Hepatocyte (in vitro differentiated cells): Measurements from ENCODE around the gene VTA1. TPM values are rescaled to one million over a fixed set of nuclear protein-coding genes. Genes with fewer than 3 reads are reported as not detected.

ENCODE experiments used
- DNase-seq: peaks from one replicate; pipeline ENCODE4 v3.0.0-alpha.2; 2016; ENCODE audit warnings: low spot score
- H2AFZ ChIP-seq: fragments of 200-600 bp; sonication (generic); 2 replicates; pipeline ENCODE4 v1.6.0; 2016; ENCODE audit warnings: antibody characterized with exemption, mild to moderate bottlenecking
- H3K27ac ChIP-seq: fragments of 200-600 bp; sonication (generic); 2 replicates; pipeline ENCODE4 v1.5.1; 2016; ENCODE audit warnings: mild to moderate bottlenecking
- H3K27me3 ChIP-seq: fragments of 200-600 bp; sonication (generic); 2 replicates; pipeline ENCODE4 v1.6.1; 2016
- H3K36me3 ChIP-seq: fragments of 200-600 bp; sonication (generic); replicated peaks from 2 replicates; pipeline ENCODE4 v1.5.1; 2016; ENCODE audit warnings: low read depth; ENCODE audit not compliant: insufficient read depth
- H3K4me1 ChIP-seq: fragments of 200-600 bp; sonication (generic); 2 replicates; pipeline ENCODE4 v1.5.1; 2016; ENCODE audit warnings: mild to moderate bottlenecking, moderate library complexity; ENCODE audit not compliant: insufficient read depth
- H3K4me2 ChIP-seq: fragments of 200-600 bp; sonication (generic); 2 replicates; pipeline ENCODE4 v1.6.0; 2016
- H3K4me3 ChIP-seq: fragments of 200-600 bp; sonication (generic); 2 replicates; pipeline ENCODE4 v1.5.1; 2016; ENCODE audit warnings: mild to moderate bottlenecking
- H3K79me2 ChIP-seq: fragments of 200-600 bp; sonication (generic); 2 replicates; pipeline ENCODE4 v1.6.0; 2017; ENCODE audit warnings: mild to moderate bottlenecking
- H3K9me2 ChIP-seq: fragments of 200-600 bp; sonication (generic); replicated peaks from 2 replicates; pipeline ENCODE4 v1.6.0; 2017; ENCODE audit warnings: mild to moderate bottlenecking; ENCODE audit not compliant: insufficient read depth
- H3K9me3 ChIP-seq: fragments of 200-600 bp; sonication (generic); 2 replicates; pipeline ENCODE4 v1.5.1; 2016; ENCODE audit warnings: low read depth, mild to moderate bottlenecking
- H4K20me1 ChIP-seq: fragments of 200-600 bp; sonication (generic); 2 replicates; pipeline ENCODE4 v1.6.0; 2016; ENCODE audit warnings: mild to moderate bottlenecking; ENCODE audit not compliant: insufficient read depth, poor library complexity, severe bottlenecking
- EZH2 ChIP-seq: fragments of 200-600 bp; sonication (generic); IDR thresholded peaks from 2 replicates; pipeline ENCODE4 v1.6.1; 2016; ENCODE audit warnings: antibody characterized with exemption, mild to moderate bottlenecking, borderline replicate concordance
- EZH2phosphoT487 ChIP-seq: fragments of 200-600 bp; sonication (generic); IDR thresholded peaks from one replicate; pipeline ENCODE4 v1.6.1; 2018; ENCODE audit warnings: antibody characterized with exemption, mild to moderate bottlenecking, low read depth, moderate library complexity; ENCODE audit not compliant: unreplicated experiment, severe bottlenecking
- whole genome bisulfite sequencing: methylation state at CpG from one replicate; pipeline ENCODE4 v1.1.6; 2016; ENCODE audit warnings: low lambda C conversion rate; ENCODE audit errors: missing lambda C conversion rate; 5-methylcytosine and 5-hydroxymethylcytosine counted together
- polyA plus RNA-seq: library from polyadenylated mRNA; unstranded; fragments of >200 nt; fragmentation: Nextera tagmentation; extraction: Ambion mirVana; gene quantifications from 2 replicates; pipeline ENCODE4 v1.2.1, GENCODE V29; 2016
- total RNA-seq: library from RNA; depleted of rRNA; stranded (reverse); fragments of >200 nt; gene quantifications from 2 replicates; pipeline ENCODE4 v1.2.3, GENCODE V29; 2014
- TF ChIP-seq, protein P1 (sequence below): fragments of 200-600 bp; sonication (generic); IDR thresholded peaks from 2 replicates; pipeline ENCODE4 v1.5.1; 2016; ENCODE audit warnings: antibody characterized with exemption, mild to moderate bottlenecking; ENCODE audit not compliant: poor library complexity

Gene VTA1
- total and polyA plus RNA-seq, 2 experiments from 2014 or later: 77.6 to 99.2 TPM

DNA sequence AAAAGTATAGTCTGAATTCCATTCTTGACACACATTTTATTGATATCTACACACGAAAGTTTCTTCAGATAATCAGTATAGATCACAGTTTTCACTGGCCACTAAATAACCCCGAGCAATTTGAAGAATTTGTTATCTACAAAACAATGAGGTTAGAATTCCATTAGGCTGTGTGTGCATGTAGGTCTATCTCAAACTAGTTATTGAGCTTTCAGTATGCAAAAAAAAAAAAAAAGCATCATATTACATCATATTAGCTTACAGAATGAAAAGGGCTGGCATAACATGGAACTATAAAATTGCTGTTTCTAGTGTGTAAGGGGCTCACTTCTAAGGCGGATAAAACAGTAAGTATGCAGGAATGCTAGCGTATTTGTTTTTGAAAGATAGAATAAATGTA is 95.2 kb downstream of the VTA1 start:
- Histone ChIP-seq H3K9me2 (no peaks in the 10 kb centered on the region), H3K9me3 (no peaks in the 10 kb centered on the region), H3K4me2 (no peak overlapping the region), H3K79me2 (no peaks in the 10 kb centered on the region), H3K27me3 (no peaks in the 10 kb centered on the region), H3K4me3 (no peak overlapping the region), H2AFZ (no peak overlapping the region), H4K20me1 (no peaks in the 10 kb centered on the region), H3K36me3 (no peaks in the 10 kb centered on the region), H3K4me1 (no peaks in the 10 kb centered on the region), H3K27ac (no peak overlapping the region)
- 52% methylated on average over 4 of the region's 4 CpGs for WGBS
- no peak for DNase-seq
- TF ChIP-seq EZH2phosphoT487 (no peak), EZH2 (no peak)
- TF ChIP-seq, protein P1, sequence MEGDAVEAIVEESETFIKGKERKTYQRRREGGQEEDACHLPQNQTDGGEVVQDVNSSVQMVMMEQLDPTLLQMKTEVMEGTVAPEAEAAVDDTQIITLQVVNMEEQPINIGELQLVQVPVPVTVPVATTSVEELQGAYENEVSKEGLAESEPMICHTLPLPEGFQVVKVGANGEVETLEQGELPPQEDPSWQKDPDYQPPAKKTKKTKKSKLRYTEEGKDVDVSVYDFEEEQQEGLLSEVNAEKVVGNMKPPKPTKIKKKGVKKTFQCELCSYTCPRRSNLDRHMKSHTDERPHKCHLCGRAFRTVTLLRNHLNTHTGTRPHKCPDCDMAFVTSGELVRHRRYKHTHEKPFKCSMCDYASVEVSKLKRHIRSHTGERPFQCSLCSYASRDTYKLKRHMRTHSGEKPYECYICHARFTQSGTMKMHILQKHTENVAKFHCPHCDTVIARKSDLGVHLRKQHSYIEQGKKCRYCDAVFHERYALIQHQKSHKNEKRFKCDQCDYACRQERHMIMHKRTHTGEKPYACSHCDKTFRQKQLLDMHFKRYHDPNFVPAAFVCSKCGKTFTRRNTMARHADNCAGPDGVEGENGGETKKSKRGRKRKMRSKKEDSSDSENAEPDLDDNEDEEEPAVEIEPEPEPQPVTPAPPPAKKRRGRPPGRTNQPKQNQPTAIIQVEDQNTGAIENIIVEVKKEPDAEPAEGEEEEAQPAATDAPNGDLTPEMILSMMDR: no peak

DNA sequence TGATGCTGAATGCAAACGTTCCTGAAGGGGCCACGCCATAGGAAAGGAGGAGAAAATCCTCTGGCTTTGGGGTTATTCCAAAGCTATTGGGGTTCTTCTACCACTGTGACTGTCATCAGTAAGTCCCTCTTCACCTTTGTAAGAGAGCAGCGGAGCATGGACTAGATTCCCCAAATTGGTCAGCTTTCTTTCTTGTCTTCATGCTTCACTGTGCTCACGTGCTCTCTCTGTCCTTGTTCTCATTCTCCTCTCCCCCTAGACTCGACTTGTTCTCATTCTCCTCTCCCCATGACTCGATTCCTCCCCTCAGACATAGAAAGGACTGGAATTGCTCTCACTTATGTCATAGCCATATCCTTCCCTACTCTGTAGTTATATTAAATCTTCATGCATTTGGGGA is 99.9 kb downstream of the VTA1 start:
- Histone ChIP-seq H3K79me2 (no peaks in the 10 kb centered on the region), H3K4me3 (no peak overlapping the region), H3K4me2 (no peak overlapping the region), H4K20me1 (no peaks in the 10 kb centered on the region), H3K4me1 (no peaks in the 10 kb centered on the region), H3K27ac (no peak overlapping the region), H3K36me3 (no peaks in the 10 kb centered on the region), H3K9me3 (no peaks in the 10 kb centered on the region), H2AFZ (no peak overlapping the region), H3K9me2 (no peaks in the 10 kb centered on the region), H3K27me3 (no peaks in the 10 kb centered on the region)
- no peak for DNase-seq
- WGBS: 90% methylated on average over 6 of the region's 6 CpGs
- no peak for TF ChIP-seq EZH2phosphoT487
- TF ChIP-seq EZH2: no peak
- TF ChIP-seq, protein P1: no peak

DNA sequence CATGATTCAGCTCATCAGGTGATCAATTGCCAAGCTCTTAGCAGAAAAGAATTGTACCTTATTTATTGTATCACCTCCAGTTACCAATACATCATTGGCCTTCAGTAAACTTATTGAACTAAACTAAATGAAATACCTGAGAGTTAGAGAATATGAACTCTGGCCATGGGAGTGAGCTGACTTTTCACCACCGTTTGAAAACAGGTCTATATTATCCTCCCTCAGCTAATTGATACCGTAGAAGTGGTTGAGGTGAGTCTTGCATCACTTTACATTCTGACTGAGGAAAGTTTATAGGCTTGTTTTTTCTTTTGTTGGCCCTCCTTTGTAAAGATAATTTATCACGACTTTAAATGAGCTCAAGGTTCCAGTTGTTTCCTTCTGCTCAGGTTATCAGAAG is 102.2 kb downstream of the VTA1 start:
- DNase-seq: no peak
- Histone ChIP-seq H3K79me2 (no peaks in the 10 kb centered on the region), H4K20me1 (no peaks in the 10 kb centered on the region), H3K4me1 (no peaks in the 10 kb centered on the region), H3K4me2 (no peak overlapping the region), H3K27me3 (no peaks in the 10 kb centered on the region), H3K9me3 (no peaks in the 10 kb centered on the region), H3K36me3 (no peaks in the 10 kb centered on the region), H3K27ac (no peak overlapping the region), H3K9me2 (no peaks in the 10 kb centered on the region), H3K4me3 (no peak overlapping the region), H2AFZ (no peak overlapping the region)
- TF ChIP-seq, protein P1: no peak
- TF ChIP-seq EZH2phosphoT487 (no peak), EZH2 (no peak)
- WGBS: 63% methylated on average over 3 of the region's 3 CpGs

DNA sequence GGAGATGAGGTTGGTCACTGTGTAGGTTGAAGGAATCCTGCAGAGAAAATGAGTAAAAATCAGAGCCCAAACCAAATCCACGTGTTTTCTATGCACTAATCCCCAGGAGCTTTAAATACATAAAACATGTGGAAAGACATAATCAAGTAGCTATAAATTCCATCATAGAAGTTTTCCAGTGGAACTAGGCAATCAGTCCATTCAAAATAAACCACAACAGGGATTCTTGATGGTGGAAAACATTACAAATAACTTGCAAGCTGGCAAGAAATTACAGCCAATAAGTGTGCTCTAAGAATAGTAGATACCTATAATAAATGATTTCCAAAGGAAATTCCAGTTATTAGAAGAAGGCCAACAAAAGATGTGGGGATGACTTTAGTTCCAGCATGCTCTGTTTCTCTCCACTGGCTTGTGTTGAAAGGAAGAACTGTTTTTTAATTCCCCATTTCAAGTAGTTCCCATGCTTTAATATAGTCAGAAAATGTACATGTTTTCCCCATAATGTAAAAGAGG is 104.9 kb downstream of the VTA1 start:
- no peaks in the 10 kb centered on the region for H3K27me3 ChIP-seq

More for the DNA sequence above, 104.9 kb downstream of the VTA1 start:
- no peaks in the 10 kb centered on the region for H3K9me2 ChIP-seq
- H3K4me3 ChIP-seq: no peak overlapping the region
- no peaks in the 10 kb centered on the region for H3K9me3 ChIP-seq
- no peak for DNase-seq
- no peaks in the 10 kb centered on the region for H3K36me3 ChIP-seq
- H2AFZ ChIP-seq: no peak overlapping the region
- TF ChIP-seq EZH2 (no peak), EZH2phosphoT487 (no peak)
- TF ChIP-seq, protein P1: no peak
- no peaks in the 10 kb centered on the region for H3K79me2 ChIP-seq
- WGBS: 27% methylated on average over 1 of the region's 1 CpG
- H3K27ac ChIP-seq: no peak overlapping the region
- H3K4me1 ChIP-seq: no peaks in the 10 kb centered on the region
- no peak overlapping the region for H3K4me2 ChIP-seq
- no peaks in the 10 kb centered on the region for H4K20me1 ChIP-seq
